ENCODE data around the gene RAP1GAP. TPM values are rescaled to one million over a fixed set of nuclear protein-coding genes. Genes with fewer than 3 reads are reported as not detected.
"Not testable (repeated sequence)": the region's sequence is repeated elsewhere in the genome, so short reads cannot be mapped to it uniquely, and the experiment has no call there.

RAP1GAP gene
- total and polyA plus RNA-seq, 4 donors: 17.1 to 103 (median 66.7) TPM

DNA sequence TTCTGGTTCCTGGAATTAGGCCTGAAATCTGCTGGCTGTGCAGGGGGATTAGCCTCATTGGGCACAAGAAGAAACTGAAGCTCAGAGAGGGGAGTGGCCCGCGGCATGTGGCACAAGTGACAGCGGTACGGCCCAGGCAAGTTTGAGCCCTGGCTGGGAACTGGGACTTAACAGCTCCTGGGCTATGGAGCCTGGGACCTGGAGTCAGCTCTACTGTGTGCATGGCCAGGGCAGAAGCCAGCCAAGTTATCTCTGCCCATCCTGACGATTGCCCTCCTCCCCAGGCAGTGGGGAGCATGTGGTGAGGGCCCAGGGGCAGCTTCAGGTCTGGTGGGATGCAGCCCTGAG, 98.7 kb downstream of the RAP1GAP start:
- 85% methylated on average over 5 of the region's 5 CpGs for WGBS (ENCODE audit: insufficient coverage)

DNA sequence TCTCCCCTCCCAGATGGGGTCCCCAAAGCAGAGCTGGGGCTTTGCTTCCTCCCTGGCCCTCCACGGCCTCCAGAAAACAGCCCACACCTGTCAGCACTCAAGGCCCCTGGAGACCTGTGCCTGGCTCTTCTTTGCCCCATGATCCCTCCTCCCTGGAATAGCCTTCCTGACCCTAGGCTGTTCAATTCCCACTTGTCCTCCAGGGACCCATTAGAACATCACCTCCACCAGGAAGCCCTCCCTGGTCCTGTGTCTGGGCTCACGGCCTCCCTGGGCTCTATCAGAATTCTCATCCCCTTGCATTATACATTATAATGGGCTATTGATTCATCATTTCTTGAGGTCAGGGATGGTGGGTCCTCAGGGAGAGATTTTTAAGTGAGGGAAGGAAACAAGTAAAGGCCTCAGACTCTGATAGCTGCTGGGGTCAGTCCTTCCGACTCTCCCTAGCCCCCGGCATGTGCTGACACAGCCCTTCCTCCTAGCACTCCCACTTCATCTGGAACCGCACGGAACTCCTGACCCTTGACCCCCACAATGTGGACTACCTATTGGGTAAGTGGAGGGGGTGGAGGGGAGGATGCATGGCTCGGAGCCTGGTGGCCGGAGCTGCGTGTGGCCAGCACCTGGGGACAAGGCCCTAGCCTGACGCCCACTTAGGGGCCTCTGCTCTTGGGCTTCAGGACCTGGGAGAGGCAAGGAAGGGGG, 99.2 kb downstream of the RAP1GAP start:
- H3K4me1 ChIP-seq (ENCODE audit: control insufficient read depth, insufficient read depth, low read length): peaks cover 23% of the 10 kb centered on the region
- WGBS (ENCODE audit: insufficient coverage): 76% methylated on average over 5 of the region's 10 CpGs
- DNase-seq (ENCODE audit: low read depth in 4 of 6, low spot score in 6 of 6): no peak
- H3K4me3 ChIP-seq (ENCODE audit: low read depth, low read length): no peak overlapping the region
- H3K36me3 ChIP-seq (ENCODE audit: control insufficient read depth, insufficient read depth, low read length): peaks cover 18% of the 10 kb centered on the region
- H3K9me3 ChIP-seq (ENCODE audit: control insufficient read depth, insufficient read depth, low read length): no peaks in the 10 kb centered on the region
- H3K27ac ChIP-seq (ENCODE audit: low read depth, low read length): no peak overlapping the region
- no peaks in the 10 kb centered on the region for H3K27me3 ChIP-seq (ENCODE audit: control insufficient read depth, insufficient read depth, low read length)

More for the DNA sequence above, 98.7 kb downstream of the RAP1GAP start:
- no peak for DNase-seq (ENCODE audit: low read depth in 4 of 6, low spot score in 6 of 6)
- Histone ChIP-seq H3K4me1 (ENCODE audit: control insufficient read depth, insufficient read depth, low read length) (peaks cover 27% of the 10 kb centered on the region), H3K9me3 (ENCODE audit: control insufficient read depth, insufficient read depth, low read length) (no peaks in the 10 kb centered on the region), H3K27ac (ENCODE audit: low read depth, low read length) (no peak overlapping the region), H3K27me3 (ENCODE audit: control insufficient read depth, insufficient read depth, low read length) (no peaks in the 10 kb centered on the region), H3K4me3 (ENCODE audit: low read depth, low read length) (no peak overlapping the region), H3K36me3 (ENCODE audit: control insufficient read depth, insufficient read depth, low read length) (peaks cover 18% of the 10 kb centered on the region)

- no peak overlapping the region for H3K4me3 ChIP-seq (ENCODE audit: low read depth, low read length)
- WGBS (ENCODE audit: insufficient coverage): 73% methylated on average over 7 of the region's 10 CpGs
- peaks cover 22% of the 10 kb centered on the region for H3K36me3 ChIP-seq (ENCODE audit: control insufficient read depth, insufficient read depth, low read length)
- peaks cover 13% of the 10 kb centered on the region for H3K4me1 ChIP-seq (ENCODE audit: control insufficient read depth, insufficient read depth, low read length)
- DNase-seq (ENCODE audit: low read depth in 4 of 6, low spot score in 6 of 6): no peak
- no peaks in the 10 kb centered on the region for H3K9me3 ChIP-seq (ENCODE audit: control insufficient read depth, insufficient read depth, low read length)
- H3K27me3 ChIP-seq (ENCODE audit: control insufficient read depth, insufficient read depth, low read length): no peaks in the 10 kb centered on the region
- H3K27ac ChIP-seq (ENCODE audit: low read depth, low read length): no peak overlapping the region
Measured at GRCh38 chr1:21568809-21569385, 100.3 kb downstream of the RAP1GAP start.

DNA sequence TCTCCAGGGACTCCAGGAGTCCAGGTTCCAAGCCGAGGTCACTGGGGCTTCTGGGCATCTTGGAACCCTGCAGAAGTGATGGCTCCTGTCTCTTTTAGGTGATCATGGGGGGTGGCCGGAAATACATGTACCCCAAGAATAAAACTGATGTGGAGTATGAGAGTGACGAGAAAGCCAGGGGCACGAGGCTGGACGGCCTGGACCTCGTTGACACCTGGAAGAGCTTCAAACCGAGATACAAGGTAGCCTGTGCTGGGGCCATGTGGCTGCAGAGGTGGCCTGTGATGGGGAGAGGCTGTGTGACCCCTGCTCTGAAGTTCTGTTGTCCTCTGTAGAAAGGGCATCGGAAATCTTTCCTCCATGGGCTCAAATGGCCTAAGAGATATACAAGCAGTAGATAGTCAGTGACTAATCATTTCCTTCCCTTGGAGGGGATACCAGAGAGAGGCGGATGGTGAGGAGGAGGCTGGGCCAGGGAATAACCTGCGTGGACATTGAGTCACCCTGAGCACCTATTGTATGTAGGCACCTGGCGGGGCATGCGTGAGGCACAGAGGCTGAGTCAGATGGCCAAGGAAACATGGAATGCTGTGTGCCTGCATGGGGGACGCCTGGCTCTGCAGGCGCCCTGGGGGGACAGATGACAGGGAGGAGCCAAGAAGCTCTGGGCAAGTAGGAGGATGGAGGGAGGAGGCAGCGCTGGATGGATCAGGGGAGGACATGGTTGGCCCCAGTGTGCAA, 101.0 kb downstream of the RAP1GAP start:
- peaks cover 24% of the 10 kb centered on the region for H3K36me3 ChIP-seq (ENCODE audit: control insufficient read depth, insufficient read depth, low read length)
- no peaks in the 10 kb centered on the region for H3K27me3 ChIP-seq (ENCODE audit: control insufficient read depth, insufficient read depth, low read length)
- H3K4me3 ChIP-seq (ENCODE audit: low read depth, low read length): no peak overlapping the region
- peaks cover 8% of the 10 kb centered on the region for H3K4me1 ChIP-seq (ENCODE audit: control insufficient read depth, insufficient read depth, low read length)
- DNase-seq (ENCODE audit: low read depth in 4 of 6, low spot score in 6 of 6): no peak
- no peaks in the 10 kb centered on the region for H3K9me3 ChIP-seq (ENCODE audit: control insufficient read depth, insufficient read depth, low read length)
- no peak overlapping the region for H3K27ac ChIP-seq (ENCODE audit: low read depth, low read length)
- WGBS (ENCODE audit: insufficient coverage): 84% methylated on average over 14 of the region's 15 CpGs

DNA sequence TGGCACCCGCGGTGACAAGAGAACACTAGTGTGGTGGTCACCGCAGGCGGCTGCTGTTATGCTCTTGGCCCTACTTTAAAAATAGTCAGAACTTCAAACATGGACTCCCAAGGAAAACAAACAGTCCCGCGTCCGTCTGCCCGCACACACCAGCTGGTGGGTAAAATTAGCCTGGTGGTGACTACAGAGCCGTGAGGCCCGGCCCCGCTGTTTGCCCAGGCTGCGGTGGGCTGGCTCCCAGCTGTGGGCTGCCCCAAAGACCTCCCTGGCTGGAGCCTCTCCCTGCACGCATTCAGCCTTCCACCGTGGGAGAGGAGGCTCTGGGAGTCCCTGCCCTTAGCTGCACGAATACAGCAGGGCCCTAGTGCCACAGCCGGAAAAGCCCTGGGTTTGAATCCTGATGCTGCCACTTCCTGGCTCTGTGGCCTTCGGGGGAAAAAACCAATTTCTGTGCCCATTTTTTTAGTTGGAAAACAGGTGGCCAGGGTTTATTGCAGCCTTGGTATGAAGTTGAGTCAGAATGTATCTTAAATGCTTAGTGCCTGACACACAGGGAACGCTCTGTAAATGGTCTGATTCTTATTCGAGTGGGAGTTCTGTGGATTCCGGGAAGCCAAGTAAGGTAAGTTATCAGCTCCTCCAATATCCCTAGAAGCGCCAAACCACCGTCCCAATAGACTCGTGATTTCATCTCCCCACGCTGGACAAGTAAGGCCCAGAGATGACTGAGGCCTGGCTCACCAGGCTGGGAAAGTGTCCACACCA, 101.7 kb downstream of the RAP1GAP start:
- Histone ChIP-seq H3K36me3 (ENCODE audit: control insufficient read depth, insufficient read depth, low read length) (peaks cover 31% of the 10 kb centered on the region), H3K4me1 (ENCODE audit: control insufficient read depth, insufficient read depth, low read length) (peaks cover 8% of the 10 kb centered on the region), H3K4me3 (ENCODE audit: low read depth, low read length) (no peak overlapping the region), H3K27me3 (ENCODE audit: control insufficient read depth, insufficient read depth, low read length) (no peaks in the 10 kb centered on the region), H3K27ac (ENCODE audit: low read depth, low read length) (no peak overlapping the region), H3K9me3 (ENCODE audit: control insufficient read depth, insufficient read depth, low read length) (no peaks in the 10 kb centered on the region)
- DNase-seq (ENCODE audit: low read depth in 4 of 6, low spot score in 6 of 6): no peak
- WGBS (ENCODE audit: insufficient coverage): 70% methylated on average over 21 of the region's 24 CpGs

GRCh38 chr1:21566361-21566760, 102.8 kb downstream of the RAP1GAP start:
- WGBS (ENCODE audit: insufficient coverage): 96% methylated on average over 15 of the region's 15 CpGs
- not testable (repeated sequence) for H3K9me3 ChIP-seq (ENCODE audit: control insufficient read depth, insufficient read depth, low read length); H3K4me1 ChIP-seq (ENCODE audit: control insufficient read depth, insufficient read depth, low read length); H3K27me3 ChIP-seq (ENCODE audit: control insufficient read depth, insufficient read depth, low read length); H3K27ac ChIP-seq (ENCODE audit: low read depth, low read length); H3K4me3 ChIP-seq (ENCODE audit: low read depth, low read length); DNase-seq (ENCODE audit: low read depth in 4 of 6, low spot score in 6 of 6)
- H3K36me3 ChIP-seq (ENCODE audit: control insufficient read depth, insufficient read depth, low read length): peaks cover 31% of the 10 kb centered on the region

- H3K4me3 ChIP-seq (ENCODE audit: low read depth, low read length): no peak overlapping the region
- H3K27ac ChIP-seq (ENCODE audit: low read depth, low read length): no peak overlapping the region
- H3K4me1 ChIP-seq (ENCODE audit: control insufficient read depth, insufficient read depth, low read length): peaks cover 12% of the 10 kb centered on the region
- DNase-seq (ENCODE audit: low read depth in 4 of 6, low spot score in 6 of 6): no peak
- WGBS (ENCODE audit: insufficient coverage): 60% methylated on average over 3 of the region's 8 CpGs
- H3K27me3 ChIP-seq (ENCODE audit: control insufficient read depth, insufficient read depth, low read length): no peaks in the 10 kb centered on the region
- peaks cover 34% of the 10 kb centered on the region for H3K36me3 ChIP-seq (ENCODE audit: control insufficient read depth, insufficient read depth, low read length)
- no peaks in the 10 kb centered on the region for H3K9me3 ChIP-seq (ENCODE audit: control insufficient read depth, insufficient read depth, low read length)
Measured at GRCh38 chr1:21565285-21565684, 103.9 kb downstream of the RAP1GAP start.

DNA sequence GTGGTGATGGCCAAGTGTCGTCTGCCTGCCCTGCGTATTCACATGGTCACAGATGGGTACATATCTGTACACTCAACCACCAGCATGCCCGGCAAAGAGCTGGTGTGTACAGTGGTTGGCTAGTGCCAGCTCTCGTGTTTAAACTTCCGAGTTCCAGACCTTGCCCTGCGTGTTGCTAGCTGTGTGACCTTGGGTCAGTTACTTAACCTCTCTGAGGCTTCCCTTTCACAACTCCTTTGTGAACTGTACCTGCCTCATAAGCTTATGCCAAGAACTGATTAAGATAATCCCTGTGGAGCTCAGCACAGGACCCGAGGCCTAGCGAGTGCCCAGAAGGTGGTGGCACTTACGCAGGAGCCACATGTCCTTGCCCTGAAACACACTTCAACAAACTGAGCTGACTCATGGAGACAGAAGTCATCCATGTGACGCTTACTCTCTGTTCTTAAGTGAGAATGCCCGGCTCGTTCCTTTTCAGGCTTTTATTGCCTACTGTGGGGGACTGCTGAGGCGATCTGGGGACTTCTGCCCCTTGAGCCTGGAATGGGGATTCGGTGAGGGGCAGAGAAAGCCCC, 104.5 kb downstream of the RAP1GAP start:
- DNase-seq (ENCODE audit: low read depth in 4 of 6, low spot score in 6 of 6): no peak
- no peaks in the 10 kb centered on the region for H3K27me3 ChIP-seq (ENCODE audit: control insufficient read depth, insufficient read depth, low read length)
- WGBS (ENCODE audit: insufficient coverage): 96% methylated on average over 11 of the region's 14 CpGs
- no peaks in the 10 kb centered on the region for H3K9me3 ChIP-seq (ENCODE audit: control insufficient read depth, insufficient read depth, low read length)
- no peak overlapping the region for H3K4me3 ChIP-seq (ENCODE audit: low read depth, low read length)
- peaks cover 32% of the 10 kb centered on the region for H3K36me3 ChIP-seq (ENCODE audit: control insufficient read depth, insufficient read depth, low read length)
- peaks cover 18% of the 10 kb centered on the region for H3K4me1 ChIP-seq (ENCODE audit: control insufficient read depth, insufficient read depth, low read length)
- no peak overlapping the region for H3K27ac ChIP-seq (ENCODE audit: low read depth, low read length)

GRCh38 chr1:21563971-21564370, 105.2 kb downstream of the RAP1GAP start:
- no peak overlapping the region for H3K4me3 ChIP-seq (ENCODE audit: low read depth, low read length)
- DNase-seq (ENCODE audit: low read depth in 4 of 6, low spot score in 6 of 6): no peak
- no peak overlapping the region for H3K27ac ChIP-seq (ENCODE audit: low read depth, low read length)
- H3K9me3 ChIP-seq (ENCODE audit: control insufficient read depth, insufficient read depth, low read length): no peaks in the 10 kb centered on the region
- no peaks in the 10 kb centered on the region for H3K27me3 ChIP-seq (ENCODE audit: control insufficient read depth, insufficient read depth, low read length)
- peaks cover 24% of the 10 kb centered on the region for H3K4me1 ChIP-seq (ENCODE audit: control insufficient read depth, insufficient read depth, low read length)
- 97% methylated on average over 17 of the region's 17 CpGs for WGBS (ENCODE audit: insufficient coverage)
- peaks cover 32% of the 10 kb centered on the region for H3K36me3 ChIP-seq (ENCODE audit: control insufficient read depth, insufficient read depth, low read length)
